MCF 10A (cell line): ENCODE results near the gene CTDSPL. TPM values are rescaled to one million over a fixed set of nuclear protein-coding genes. Genes with fewer than 3 reads are reported as not detected.

Experiments used
- BruUV-seq: library from RNA; stranded (reverse); fragments of 400-500 nt; replicated peaks from 2 replicates; lab custom pipeline; 2021; lab: Mats Ljungman, UMichigan
- CTCF ChIA-PET: fragments of 300-600 bp; sonication (Branson Sonifier 250); formaldehyde crosslinking; extraction: SDS; loops from one replicate; lab custom pipeline; 2021; ENCODE audit warnings: antibody characterized with exemption, inconsistent platforms; lab: Yijun Ruan, JAX
- POLR2A ChIA-PET: fragments of 300-600, 350-650 bp; sonication (Branson Sonifier 250); formaldehyde crosslinking; extraction: SDS; loops from one replicate; lab custom pipeline; 2020; ENCODE audit warnings: antibody characterized with exemption, inconsistent platforms; lab: Yijun Ruan, JAX
- DNase-seq: peaks from one replicate; pipeline ENCODE4 v3.0.0-alpha.2; 2018; ENCODE audit not compliant: unreplicated experiment
- H3K27ac Mint-ChIP-seq: one replicate; pipeline ENCODE4 v1.8.0; 2022; ENCODE audit warnings: mild to moderate bottlenecking, low read depth, mixed read lengths; ENCODE audit not compliant: unreplicated experiment
- H3K27me3 Mint-ChIP-seq: one replicate; pipeline ENCODE4 v1.8.0; 2022; ENCODE audit warnings: mixed read lengths; ENCODE audit not compliant: insufficient read depth, unreplicated experiment
- H3K36me3 Mint-ChIP-seq: one replicate; pipeline ENCODE4 v1.8.0; 2022; ENCODE audit warnings: mild to moderate bottlenecking, moderate library complexity, mixed read lengths; ENCODE audit not compliant: insufficient read depth, unreplicated experiment
- H3K4me1 Mint-ChIP-seq: one replicate; pipeline ENCODE4 v1.8.0; 2022; ENCODE audit warnings: mixed read lengths; ENCODE audit not compliant: insufficient read depth, unreplicated experiment
- H3K4me3 Mint-ChIP-seq: one replicate; pipeline ENCODE4 v1.8.0; 2022; ENCODE audit warnings: mild to moderate bottlenecking, moderate library complexity, mixed read lengths; ENCODE audit not compliant: unreplicated experiment
- H3K9me3 Mint-ChIP-seq: one replicate; pipeline ENCODE4 v1.8.0; 2022; ENCODE audit warnings: mixed read lengths; ENCODE audit not compliant: unreplicated experiment
- intact Hi-C: fragments of 100-400 bp; cut with micrococcal nuclease; formaldehyde crosslinking; loops from 2 replicates; pipeline ENCODE4 v1.14.1; 2022
- total RNA-seq: library from RNA; stranded (reverse); gene quantifications from 2 replicates; pipeline ENCODE4 v1.2.3, GENCODE V29; 2022
- TF ChIP-seq, protein P1 (sequence below): fragments of 200-600 bp; IDR thresholded peaks from one replicate; pipeline ENCODE4 v1.8.0; 2022; ENCODE audit warnings: antibody characterized with exemption, mild to moderate bottlenecking; ENCODE audit not compliant: unreplicated experiment

CTDSPL gene
- total RNA-seq, 1 experiment from 2014 or later, result 38.8 TPM

DNA sequence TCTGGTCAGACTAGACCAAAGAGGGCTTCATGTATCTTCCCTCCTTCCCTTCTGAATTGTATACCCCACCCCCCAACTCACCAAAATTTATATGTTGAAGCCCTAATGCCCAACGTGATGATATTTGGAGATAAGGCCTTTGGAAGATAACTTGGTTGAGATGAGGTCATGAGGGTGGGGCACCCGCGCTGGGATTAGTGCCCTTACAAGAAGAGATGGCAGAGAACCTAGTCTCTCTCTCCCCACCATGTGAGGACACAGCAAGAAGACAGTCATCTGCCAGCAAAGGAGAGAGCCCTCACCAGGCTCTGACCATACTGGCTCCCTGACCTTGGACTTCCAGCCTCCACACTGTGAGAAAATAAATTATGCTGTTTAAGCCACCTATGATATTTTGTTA is 154.3 kb downstream of the CTDSPL start:
- H3K9me3 Mint-ChIP-seq, result no peaks in the 10 kb centered on the region
- BruUV-seq, result no TSS peak
- H3K4me1 Mint-ChIP-seq, result no peaks in the 10 kb centered on the region
- H3K27me3 Mint-ChIP-seq, result no peaks in the 10 kb centered on the region
- H3K27ac Mint-ChIP-seq, result no peak overlapping the region
- intact Hi-C loops, result no loop called here
- ChIA-PET POLR2A (interaction anchor here (0.6 kb wide), 1 partner anchor 437 kb away, joined by 3 read pairs; no protein-coding TSS in a partner anchor), CTCF (interaction anchor here (0.6 to 4.7 kb wide), 5 partner anchors 11 to 110 kb away, joined by 3 to 38 read pairs (median 3); no protein-coding TSS in a partner anchor)
- no peak for DNase-seq
- H3K4me3 Mint-ChIP-seq, result no peak overlapping the region
- TF ChIP-seq, protein P1, sequence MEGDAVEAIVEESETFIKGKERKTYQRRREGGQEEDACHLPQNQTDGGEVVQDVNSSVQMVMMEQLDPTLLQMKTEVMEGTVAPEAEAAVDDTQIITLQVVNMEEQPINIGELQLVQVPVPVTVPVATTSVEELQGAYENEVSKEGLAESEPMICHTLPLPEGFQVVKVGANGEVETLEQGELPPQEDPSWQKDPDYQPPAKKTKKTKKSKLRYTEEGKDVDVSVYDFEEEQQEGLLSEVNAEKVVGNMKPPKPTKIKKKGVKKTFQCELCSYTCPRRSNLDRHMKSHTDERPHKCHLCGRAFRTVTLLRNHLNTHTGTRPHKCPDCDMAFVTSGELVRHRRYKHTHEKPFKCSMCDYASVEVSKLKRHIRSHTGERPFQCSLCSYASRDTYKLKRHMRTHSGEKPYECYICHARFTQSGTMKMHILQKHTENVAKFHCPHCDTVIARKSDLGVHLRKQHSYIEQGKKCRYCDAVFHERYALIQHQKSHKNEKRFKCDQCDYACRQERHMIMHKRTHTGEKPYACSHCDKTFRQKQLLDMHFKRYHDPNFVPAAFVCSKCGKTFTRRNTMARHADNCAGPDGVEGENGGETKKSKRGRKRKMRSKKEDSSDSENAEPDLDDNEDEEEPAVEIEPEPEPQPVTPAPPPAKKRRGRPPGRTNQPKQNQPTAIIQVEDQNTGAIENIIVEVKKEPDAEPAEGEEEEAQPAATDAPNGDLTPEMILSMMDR, result no peak
- no peaks in the 10 kb centered on the region for H3K36me3 Mint-ChIP-seq

GRCh38 chr3:38016410-38016809 is 154.7 kb downstream of the CTDSPL start:
- no peak overlapping the region for H3K27ac Mint-ChIP-seq
- intact Hi-C loops, result no loop called here

GRCh38 chr3:38016847-38017444 is 155.3 kb downstream of the CTDSPL start:
- H3K9me3 Mint-ChIP-seq, result no peaks in the 10 kb centered on the region
- no peak overlapping the region for H3K4me3 Mint-ChIP-seq
- no peak for DNase-seq
- BruUV-seq, result no TSS peak
- H3K36me3 Mint-ChIP-seq, result no peaks in the 10 kb centered on the region
- intact Hi-C loops, result no loop called here
- H3K27me3 Mint-ChIP-seq, result no peaks in the 10 kb centered on the region
- POLR2A ChIA-PET, result no interaction called here
- H3K27ac Mint-ChIP-seq, result no peak overlapping the region
- CTCF ChIA-PET, result interaction anchor here (0.7 to 4.7 kb wide), 2 partner anchors 12 to 109 kb away, joined by 3 to 38 read pairs; no protein-coding TSS in a partner anchor
- TF ChIP-seq, protein P1, result no peak
- H3K4me1 Mint-ChIP-seq, result no peaks in the 10 kb centered on the region

More at GRCh38 chr3:38016410-38016809, 154.7 kb downstream of the CTDSPL start:
- Mint-ChIP-seq H3K4me1 (no peaks in the 10 kb centered on the region), H3K9me3 (no peaks in the 10 kb centered on the region), H3K36me3 (no peaks in the 10 kb centered on the region), H3K27me3 (no peaks in the 10 kb centered on the region), H3K4me3 (no peak overlapping the region)
- CTCF ChIA-PET, result interaction anchor here (0.7 to 4.7 kb wide), 3 partner anchors 12 to 110 kb away, joined by 3 to 38 read pairs (median 3); no protein-coding TSS in a partner anchor
- DNase-seq, result no peak
- POLR2A ChIA-PET, result interaction anchor here (0.6 kb wide), 1 partner anchor 436 kb away, joined by 3 read pairs; no protein-coding TSS in a partner anchor
- BruUV-seq, result no TSS peak
- TF ChIP-seq, protein P1, result no peak

DNA sequence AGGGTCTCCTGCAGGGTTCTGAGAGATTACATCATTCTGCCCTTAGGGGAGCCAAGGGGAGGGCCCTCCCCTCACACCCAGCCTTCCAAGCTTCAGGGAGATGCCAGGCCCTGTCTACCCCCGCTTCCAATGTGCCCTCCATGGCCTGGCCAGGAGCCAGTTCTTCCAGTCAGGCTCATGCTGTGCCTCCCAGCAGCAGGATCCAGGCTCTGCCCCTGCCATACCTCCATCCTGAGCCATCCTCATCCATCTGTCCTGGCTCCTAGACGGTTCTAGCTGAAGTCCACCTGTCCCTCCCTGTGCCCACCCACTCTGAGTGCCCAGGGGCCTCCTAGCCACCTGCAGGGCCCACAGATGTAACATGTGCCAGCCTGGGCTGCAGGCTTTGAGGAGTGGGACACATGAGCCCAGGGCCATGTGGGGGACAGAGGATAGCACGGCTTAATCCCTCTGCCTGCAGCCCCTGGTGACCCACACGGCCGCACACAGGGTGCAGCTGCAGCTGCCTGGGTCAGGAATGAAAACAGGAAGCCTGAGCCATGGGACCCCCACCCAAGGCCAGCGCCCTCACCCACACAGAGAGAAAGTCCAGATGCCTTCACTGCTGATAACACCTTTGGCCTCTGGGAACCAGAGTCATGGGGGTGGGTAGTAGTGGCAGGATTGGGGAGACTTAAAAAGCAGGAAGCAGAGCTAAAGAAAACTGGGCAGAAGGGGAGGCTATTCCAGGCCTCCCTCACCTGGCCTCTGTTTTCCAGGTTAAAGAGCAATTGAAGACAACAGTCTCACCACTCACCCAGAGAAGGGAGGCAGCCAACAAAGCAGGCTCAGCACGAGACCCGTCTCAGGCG is 156.0 kb downstream of the CTDSPL start:
- intact Hi-C loops, result no loop called here
- H3K4me3 Mint-ChIP-seq, result no peak overlapping the region
- no peaks in the 10 kb centered on the region for H3K36me3 Mint-ChIP-seq
- no peaks in the 10 kb centered on the region for H3K27me3 Mint-ChIP-seq
- no peaks in the 10 kb centered on the region for H3K9me3 Mint-ChIP-seq
- no peaks in the 10 kb centered on the region for H3K4me1 Mint-ChIP-seq
- POLR2A ChIA-PET, result interaction anchor here (0.6 kb wide), 1 partner anchor 131 kb away, joined by 4 read pairs; no protein-coding TSS in a partner anchor
- CTCF ChIA-PET, result interaction anchor here (0.6 kb wide), 1 partner anchor 21 kb away, joined by 3 read pairs; the partner anchor contains the start of gene DLEC1
- H3K27ac Mint-ChIP-seq, result no peak overlapping the region
- DNase-seq, result no peak
- TF ChIP-seq, protein P1, result no peak
- BruUV-seq, result no TSS peak
